Gastroesophageal sphincter (tissue), 4 donors: ENCODE data around the gene TNFRSF13B. TPM values are rescaled to one million over a fixed set of nuclear protein-coding genes. Genes with fewer than 3 reads are reported as not detected.

Source experiments
- ATAC-seq: fragments of 150-250 bp; one replicate; pipeline ENCODE4 v1.9.1; 2016; ENCODE audit warnings: mild to moderate bottlenecking, moderate library complexity
- H3K27ac ChIP-seq, 4 donors: fragments of 200-600 bp; sonication (generic) in 3 of 4; 1 replicate in 3 of 4; 2 replicates in 1 of 4; pipeline ENCODE4 v1.5.1; 2016 to 2019
- H3K27me3 ChIP-seq: fragments of 200-600 bp; sonication (generic); one replicate; pipeline ENCODE4 v1.5.1; 2019
- H3K36me3 ChIP-seq, 2 donors: fragments of 200-600 bp; sonication (generic); one replicate each; pipeline ENCODE4 v1.5.1; 2019; ENCODE audit warnings: control low read depth in 1 of 2
- H3K4me1 ChIP-seq, 3 donors: fragments of 200-600 bp; sonication (generic); 1 replicate in 2 of 3; 2 replicates in 1 of 3; pipeline ENCODE4 v1.5.1; 2016 to 2019; ENCODE audit warnings: control low read depth in 2 of 3
- H3K4me3 ChIP-seq, 2 donors: fragments of 200-600 bp; sonication (generic); one replicate each; pipeline ENCODE4 v1.5.1; 2019; ENCODE audit warnings: mild to moderate bottlenecking in 1 of 2, moderate library complexity in 1 of 2
- H3K9me3 ChIP-seq, 3 donors: fragments of 200-600 bp; sonication (generic); one replicate each; pipeline ENCODE4 v1.5.1; 2017 to 2019; ENCODE audit warnings: control low read depth in 2 of 3
- CTCF ChIP-seq, 4 experiments: fragments of 200-600 bp in 2 of 4; fragments of 450-650 bp in 2 of 4; sonication (generic) in 1 of 4; IDR thresholded peaks; one replicate each; pipeline ENCODE4 v1.5.1; 2017 to 2019; ENCODE audit warnings: antibody characterized with exemption in 4 of 4, mild to moderate bottlenecking in 2 of 4, moderate library complexity in 2 of 4
- EP300 ChIP-seq: sonication (generic); formaldehyde crosslinking; IDR thresholded peaks from one replicate; pipeline ENCODE4 v1.6.1; 2017; ENCODE audit warnings: antibody characterized with exemption, mild to moderate bottlenecking
- POLR2A ChIP-seq, 2 donors: fragments of 450-650 bp; IDR thresholded peaks; one replicate each; pipeline ENCODE4 v1.6.1; 2017; ENCODE audit warnings: antibody characterized with exemption in 2 of 2, mild to moderate bottlenecking in 2 of 2, moderate library complexity in 1 of 2
- POLR2AphosphoS5 ChIP-seq: sonication (generic); formaldehyde crosslinking; IDR thresholded peaks from one replicate; pipeline ENCODE4 v1.6.1; 2017; ENCODE audit warnings: antibody characterized with exemption
- whole genome bisulfite sequencing, 2 donors: methylation state at CpG; one replicate each; pipeline ENCODE4 v1.1.5; 2018; ENCODE audit warnings: low coverage in 1 of 2; 5-methylcytosine and 5-hydroxymethylcytosine counted together
- total RNA-seq, 4 donors: library from RNA; depleted of rRNA; stranded (reverse); fragments of >200 nt; gene quantifications; one replicate each; pipeline ENCODE4 v1.1.0, GENCODE V29; 2016

The TNFRSF13B gene
- total RNA-seq, 4 donors from 2014 or later, result 0.81 TPM; not detected in 3

DNA sequence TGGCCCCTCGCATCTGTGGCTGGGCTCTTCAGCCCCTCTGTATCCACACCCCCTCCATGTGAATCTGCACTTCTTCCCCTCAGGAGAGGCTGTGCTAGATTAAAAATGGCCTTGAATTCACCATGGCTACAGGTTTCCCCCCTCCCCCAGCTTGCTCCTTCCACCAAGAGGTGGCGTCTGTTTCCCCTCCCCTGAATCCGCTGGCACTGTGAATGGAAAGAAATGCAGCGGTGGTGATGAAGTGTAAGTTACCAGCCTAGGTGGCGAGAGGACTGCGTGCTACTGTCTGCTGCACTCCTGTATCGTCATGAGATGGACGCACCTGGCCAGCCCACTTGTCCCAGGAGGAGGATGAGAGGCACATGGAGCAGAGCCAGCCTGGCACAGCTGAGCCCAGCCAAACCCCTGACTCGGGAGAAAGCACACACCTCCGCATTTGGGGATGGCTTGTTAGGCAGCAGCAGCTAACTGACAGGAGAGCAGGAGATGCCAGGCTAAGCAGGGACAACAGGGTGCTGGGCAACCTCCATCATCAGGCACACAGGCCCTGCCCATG is 26.2 kb downstream of the TNFRSF13B start:
- Histone ChIP-seq H3K36me3 (no peaks in the 10 kb centered on the region), H3K9me3 (peaks cover 0 to 23% (median 4%) of the 10 kb centered on the region in 3 donors), H3K27me3 (peaks cover 24% of the 10 kb centered on the region), H3K4me3 (no peak overlapping the region), H3K4me1 (no peaks in the 10 kb centered on the region), H3K27ac (no peak overlapping the region)
- no peak for ATAC-seq
- WGBS, 2 donors, result 38% methylated on average over 3 of the region's 10 CpGs; no CpG with 5 or more reads in 1 of the 2 donors
- TF ChIP-seq EP300 (no peak), CTCF (IDR thresholded peaks at IDR 0.05) (no peak), POLR2AphosphoS5 (no peak), POLR2A (IDR thresholded peaks at IDR 0.05) (no peak)

- no peak for ATAC-seq
- no peak overlapping the region for H3K4me3 ChIP-seq
- H3K4me1 ChIP-seq, result no peaks in the 10 kb centered on the region
- H3K27me3 ChIP-seq, result peaks cover 24% of the 10 kb centered on the region
- 74% methylated on average over 3 of the region's 6 CpGs; no CpG with 5 or more reads in 1 of the 2 donors for WGBS, 2 donors
- no peak overlapping the region for H3K27ac ChIP-seq
- peaks cover 0 to 23% (median 4%) of the 10 kb centered on the region in 3 donors for H3K9me3 ChIP-seq
- TF ChIP-seq POLR2A (IDR thresholded peaks at IDR 0.05) (no peak), POLR2AphosphoS5 (no peak), EP300 (no peak), CTCF (IDR thresholded peaks at IDR 0.05) (no peak)
- no peaks in the 10 kb centered on the region for H3K36me3 ChIP-seq
These were observed 26.8 kb downstream of the TNFRSF13B start for GRCh38 chr17:16945136-16945482.

- H3K36me3 ChIP-seq, result no peaks in the 10 kb centered on the region
- WGBS, 2 donors, result 80% methylated on average over 2 of the region's 14 CpGs; no CpG with 5 or more reads in 1 of the 2 donors
- no peaks in the 10 kb centered on the region for H3K4me1 ChIP-seq
- H3K27ac ChIP-seq, result no peak overlapping the region
- H3K4me3 ChIP-seq, result no peak overlapping the region
- TF ChIP-seq POLR2AphosphoS5 (no peak), POLR2A (IDR thresholded peaks at IDR 0.05) (no peak), EP300 (no peak), CTCF (IDR thresholded peaks at IDR 0.05) (no peak)
- H3K9me3 ChIP-seq, result peaks cover 0 to 18% (median 4%) of the 10 kb centered on the region in 3 donors
- ATAC-seq, result no peak
- H3K27me3 ChIP-seq, result peaks cover 24% of the 10 kb centered on the region
These were observed 27.4 kb downstream of the TNFRSF13B start for GRCh38 chr17:16944334-16945135.

DNA sequence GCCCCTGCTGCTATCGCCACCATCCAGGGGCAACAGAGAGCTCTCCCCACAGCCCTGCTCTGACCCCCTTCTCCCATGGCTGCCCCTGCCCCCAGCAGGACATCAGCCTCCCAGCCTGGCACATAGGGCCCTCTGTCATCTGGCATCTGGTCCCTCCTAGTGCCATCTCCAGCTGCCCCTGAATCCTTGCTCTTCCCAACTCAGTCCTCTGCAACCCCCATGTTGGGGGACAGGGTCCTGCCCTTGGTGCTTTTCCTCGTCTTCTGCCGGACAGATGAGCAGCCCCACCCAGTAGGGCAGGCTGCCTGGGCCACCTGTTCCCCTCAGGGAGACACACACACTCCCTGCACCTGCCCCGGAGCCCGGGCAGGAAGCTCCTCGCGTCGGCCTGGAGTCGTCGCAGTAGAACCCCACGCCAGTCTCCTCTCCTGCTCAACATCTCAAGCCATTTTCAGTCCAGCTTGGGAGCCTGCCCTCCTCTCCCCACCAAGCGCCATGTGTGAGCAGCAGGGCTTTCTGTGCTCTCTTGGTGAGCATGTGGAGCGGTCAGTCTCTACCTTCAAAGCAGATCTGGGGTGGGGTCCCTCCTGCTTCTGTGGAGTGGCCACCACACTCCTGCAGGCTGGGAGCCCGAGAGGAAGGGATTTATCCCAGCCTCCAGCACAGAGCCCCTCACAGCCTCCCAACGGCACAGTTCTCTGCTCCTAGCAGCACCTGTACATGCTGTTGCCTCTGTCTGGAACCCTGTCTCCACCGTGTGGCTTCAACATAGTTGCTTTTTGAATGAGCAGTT is 28.2 kb downstream of the TNFRSF13B start:
- no peaks in the 10 kb centered on the region for H3K36me3 ChIP-seq
- no peaks in the 10 kb centered on the region for H3K4me1 ChIP-seq
- peaks cover 0 to 10% (median 3%) of the 10 kb centered on the region in 3 donors for H3K9me3 ChIP-seq
- 61 to 100% methylated on average over 1 to 3 of the region's 16 CpGs for WGBS, 2 donors
- peaks cover 24% of the 10 kb centered on the region for H3K27me3 ChIP-seq
- no peak overlapping the region for H3K4me3 ChIP-seq
- no peak for TF ChIP-seq POLR2AphosphoS5
- H3K27ac ChIP-seq, result no peak overlapping the region
- no peak for ATAC-seq

GRCh38 chr17:16943032-16943352 is 28.9 kb downstream of the TNFRSF13B start:
- Histone ChIP-seq H3K4me1 (no peaks in the 10 kb centered on the region), H3K27ac (no peak overlapping the region), H3K9me3 (peaks cover 0 to 3% (median 0%) of the 10 kb centered on the region in 3 donors), H3K27me3 (peaks cover 24% of the 10 kb centered on the region), H3K36me3 (no peaks in the 10 kb centered on the region), H3K4me3 (no peak overlapping the region)
- 40 to 100% methylated on average over 1 of the region's 3 CpGs for WGBS, 2 donors
- ATAC-seq, result no peak
- no peak for TF ChIP-seq POLR2AphosphoS5
- TF ChIP-seq CTCF (IDR thresholded peaks at IDR 0.05), result no peak
- no peak for TF ChIP-seq EP300
